Measurements from ENCODE around the gene NMT1.

DNA sequence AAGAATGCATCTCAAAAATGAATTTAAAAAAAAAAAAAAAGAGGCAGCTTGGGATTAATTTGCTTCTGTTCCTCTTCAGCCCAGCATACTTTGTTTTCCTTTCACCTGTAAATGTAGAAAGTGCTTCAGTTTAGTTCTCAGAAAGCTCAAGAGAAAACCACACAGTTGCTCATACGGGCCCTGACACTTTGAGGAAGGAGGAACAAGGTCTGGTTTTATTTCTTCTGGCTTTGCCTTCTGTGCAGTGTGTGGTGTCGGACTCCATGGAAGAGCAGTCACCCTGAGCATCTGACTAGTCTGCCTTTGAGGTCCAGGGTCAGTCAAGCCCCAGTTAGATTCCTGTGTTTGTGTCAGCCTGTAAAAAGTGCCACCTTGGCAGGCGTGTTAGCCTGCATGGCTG lies 27.6 kb downstream of the NMT1 start:
- TF ChIP-seq EZH2 (IDR thresholded peaks at IDR 0.05; ENCODE audit: low read depth), result no peak
- TF ChIP-seq, protein P1, sequence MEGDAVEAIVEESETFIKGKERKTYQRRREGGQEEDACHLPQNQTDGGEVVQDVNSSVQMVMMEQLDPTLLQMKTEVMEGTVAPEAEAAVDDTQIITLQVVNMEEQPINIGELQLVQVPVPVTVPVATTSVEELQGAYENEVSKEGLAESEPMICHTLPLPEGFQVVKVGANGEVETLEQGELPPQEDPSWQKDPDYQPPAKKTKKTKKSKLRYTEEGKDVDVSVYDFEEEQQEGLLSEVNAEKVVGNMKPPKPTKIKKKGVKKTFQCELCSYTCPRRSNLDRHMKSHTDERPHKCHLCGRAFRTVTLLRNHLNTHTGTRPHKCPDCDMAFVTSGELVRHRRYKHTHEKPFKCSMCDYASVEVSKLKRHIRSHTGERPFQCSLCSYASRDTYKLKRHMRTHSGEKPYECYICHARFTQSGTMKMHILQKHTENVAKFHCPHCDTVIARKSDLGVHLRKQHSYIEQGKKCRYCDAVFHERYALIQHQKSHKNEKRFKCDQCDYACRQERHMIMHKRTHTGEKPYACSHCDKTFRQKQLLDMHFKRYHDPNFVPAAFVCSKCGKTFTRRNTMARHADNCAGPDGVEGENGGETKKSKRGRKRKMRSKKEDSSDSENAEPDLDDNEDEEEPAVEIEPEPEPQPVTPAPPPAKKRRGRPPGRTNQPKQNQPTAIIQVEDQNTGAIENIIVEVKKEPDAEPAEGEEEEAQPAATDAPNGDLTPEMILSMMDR (conservative IDR thresholded peaks at IDR 0.05), result no peak
